ENCODE data around the gene MED13L. TPM values are rescaled to one million over a fixed set of nuclear protein-coding genes. Genes with fewer than 3 reads are reported as not detected.

Gene MED13L
- polyA plus RNA-seq, 1 donor (not counting 4 experiments of a cell fraction or from before 2014, with no cell fraction given): 31.7 TPM

DNA sequence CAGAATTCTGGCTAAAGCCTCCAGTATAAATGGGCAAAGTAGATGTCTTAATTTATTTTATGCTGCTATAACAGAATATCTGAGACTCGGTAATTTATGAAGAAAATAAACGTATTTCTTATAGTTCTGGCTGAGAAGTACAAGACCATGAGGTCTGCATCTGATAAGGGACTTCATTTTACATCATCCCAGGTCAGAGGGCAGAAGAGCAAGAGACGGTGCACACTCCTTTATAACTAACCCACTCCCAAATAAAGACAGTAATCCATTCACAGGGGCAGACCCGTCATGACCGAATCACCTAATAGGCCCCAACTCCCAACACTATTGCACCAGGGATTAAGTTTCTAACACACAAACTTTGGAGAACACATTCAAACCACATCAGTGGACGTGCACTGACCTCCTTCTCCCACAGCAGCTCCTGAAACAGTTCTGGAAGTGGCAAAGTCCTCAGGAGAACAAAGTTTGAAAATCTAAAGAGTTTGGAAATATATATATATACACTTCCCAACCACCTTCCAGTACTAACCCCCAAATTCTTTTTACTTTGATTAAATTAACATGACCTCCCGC is 116.5 kb downstream of the MED13L start:
- Histone ChIP-seq H4K20me1 (ENCODE audit: control insufficient read depth, extremely low read depth, insufficient read depth, low read length) (peaks cover 9% of the 10 kb centered on the region), H3K36me3 (ENCODE audit: control insufficient read depth in 2 of 2, extremely low read depth in 1 of 2, insufficient read depth in 2 of 2, low read length in 2 of 2) (no peaks in the 10 kb centered on the region), H3K9me3 (ENCODE audit: control insufficient read depth, low read depth, low read length) (no peaks in the 10 kb centered on the region), H3K9me1 (ENCODE audit: control insufficient read depth, extremely low read depth, insufficient read depth, low read length) (peaks cover 4% of the 10 kb centered on the region), H3K4me2 (ENCODE audit: control insufficient read depth, extremely low read depth, insufficient read depth, low read depth, low read length) (no peak overlapping the region), H3K4me3 (ENCODE audit: control insufficient read depth in 2 of 3, extremely low read depth in 1 of 3, insufficient read depth in 2 of 3, low read depth in 1 of 3, low read length in 3 of 3) (no peak overlapping the region), H3K27ac (ENCODE audit: control insufficient read depth, insufficient read depth, low read length) (peak overlapping the region; percentile 27), H3K9ac (ENCODE audit: control insufficient read depth, extremely low read depth, insufficient read depth, low read length) (no peak overlapping the region), H3K27me3 (ENCODE audit: control insufficient read depth, extremely low read depth, insufficient read depth, low read length) (no peaks in the 10 kb centered on the region), H3K79me2 (ENCODE audit: control insufficient read depth, insufficient read depth, low read length) (peaks cover 90% of the 10 kb centered on the region), H3K4me1 (ENCODE audit: control insufficient read depth, extremely low read depth, insufficient read depth, low read length) (peaks cover 30% of the 10 kb centered on the region), H2AFZ (ENCODE audit: control insufficient read depth, low read length) (no peak overlapping the region)
- dilution Hi-C loops (cut with MboI; ENCODE audit: extremely low pct_ligation_motif_present, low sequenced_read_pairs): no loop called here
- TF ChIP-seq, protein P1, sequence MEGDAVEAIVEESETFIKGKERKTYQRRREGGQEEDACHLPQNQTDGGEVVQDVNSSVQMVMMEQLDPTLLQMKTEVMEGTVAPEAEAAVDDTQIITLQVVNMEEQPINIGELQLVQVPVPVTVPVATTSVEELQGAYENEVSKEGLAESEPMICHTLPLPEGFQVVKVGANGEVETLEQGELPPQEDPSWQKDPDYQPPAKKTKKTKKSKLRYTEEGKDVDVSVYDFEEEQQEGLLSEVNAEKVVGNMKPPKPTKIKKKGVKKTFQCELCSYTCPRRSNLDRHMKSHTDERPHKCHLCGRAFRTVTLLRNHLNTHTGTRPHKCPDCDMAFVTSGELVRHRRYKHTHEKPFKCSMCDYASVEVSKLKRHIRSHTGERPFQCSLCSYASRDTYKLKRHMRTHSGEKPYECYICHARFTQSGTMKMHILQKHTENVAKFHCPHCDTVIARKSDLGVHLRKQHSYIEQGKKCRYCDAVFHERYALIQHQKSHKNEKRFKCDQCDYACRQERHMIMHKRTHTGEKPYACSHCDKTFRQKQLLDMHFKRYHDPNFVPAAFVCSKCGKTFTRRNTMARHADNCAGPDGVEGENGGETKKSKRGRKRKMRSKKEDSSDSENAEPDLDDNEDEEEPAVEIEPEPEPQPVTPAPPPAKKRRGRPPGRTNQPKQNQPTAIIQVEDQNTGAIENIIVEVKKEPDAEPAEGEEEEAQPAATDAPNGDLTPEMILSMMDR (optimal IDR thresholded peaks at IDR 0.05 in 1 of 3, IDR thresholded peaks at IDR 0.05 in 1 of 3, conservative IDR thresholded peaks at IDR 0.05 in 1 of 3; ENCODE audit: extremely low read depth in 1 of 3, insufficient read depth in 2 of 3, low read length in 3 of 3): no peak
- TF ChIP-seq EZH2 (IDR thresholded peaks at IDR 0.05; ENCODE audit: low read length): no peak
- DNase-seq (ENCODE audit: low read depth, low spot score) (no peak), FAIRE-seq (no peak)

DNA sequence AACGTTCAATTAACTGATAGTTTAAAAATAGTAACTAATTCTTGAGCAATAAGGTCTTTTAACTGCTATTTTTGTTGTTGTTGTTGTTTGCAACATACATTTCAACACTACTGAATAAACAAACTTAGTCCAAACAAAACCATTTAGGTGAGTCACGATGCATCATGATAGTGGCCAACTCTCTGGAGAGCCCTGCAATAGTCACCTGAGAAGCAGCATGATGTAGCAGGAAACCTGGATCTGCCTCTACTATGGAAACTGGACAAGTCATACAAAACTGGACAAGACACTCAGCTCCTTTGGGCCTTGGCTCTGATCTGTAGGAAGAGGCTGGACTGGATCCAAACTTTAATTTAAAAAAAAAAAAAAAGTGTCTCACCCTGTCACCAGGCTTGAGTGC is 117.3 kb downstream of the MED13L start:
- dilution Hi-C loops (cut with MboI; ENCODE audit: extremely low pct_ligation_motif_present, low sequenced_read_pairs): no loop called here
- peaks cover 22% of the 10 kb centered on the region for H3K4me1 ChIP-seq (ENCODE audit: control insufficient read depth, extremely low read depth, insufficient read depth, low read length)
- H3K79me2 ChIP-seq (ENCODE audit: control insufficient read depth, insufficient read depth, low read length): peaks cover 87% of the 10 kb centered on the region
- no peaks in the 10 kb centered on the region for H3K9me1 ChIP-seq (ENCODE audit: control insufficient read depth, extremely low read depth, insufficient read depth, low read length)
- H3K36me3 ChIP-seq (ENCODE audit: control insufficient read depth in 2 of 2, extremely low read depth in 1 of 2, insufficient read depth in 2 of 2, low read length in 2 of 2): no peaks in the 10 kb centered on the region
- H3K9ac ChIP-seq (ENCODE audit: control insufficient read depth, extremely low read depth, insufficient read depth, low read length): no peak overlapping the region
- no peaks in the 10 kb centered on the region for H3K27me3 ChIP-seq (ENCODE audit: control insufficient read depth, extremely low read depth, insufficient read depth, low read length)
- DNase-seq (ENCODE audit: low read depth, low spot score): peak; percentile 28
- no peak overlapping the region for H3K4me3 ChIP-seq (ENCODE audit: control insufficient read depth in 2 of 3, extremely low read depth in 1 of 3, insufficient read depth in 2 of 3, low read depth in 1 of 3, low read length in 3 of 3)
- TF ChIP-seq, protein P1 (optimal IDR thresholded peaks at IDR 0.05 in 1 of 3, IDR thresholded peaks at IDR 0.05 in 1 of 3, conservative IDR thresholded peaks at IDR 0.05 in 1 of 3; ENCODE audit: extremely low read depth in 1 of 3, insufficient read depth in 2 of 3, low read length in 3 of 3): no peak
- TF ChIP-seq EZH2 (IDR thresholded peaks at IDR 0.05; ENCODE audit: low read length): no peak
- peaks cover 3% of the 10 kb centered on the region for H4K20me1 ChIP-seq (ENCODE audit: control insufficient read depth, extremely low read depth, insufficient read depth, low read length)
- H3K27ac ChIP-seq (ENCODE audit: control insufficient read depth, insufficient read depth, low read length): peak overlapping the region; percentile 27
- H2AFZ ChIP-seq (ENCODE audit: control insufficient read depth, low read length): no peak overlapping the region
- H3K9me3 ChIP-seq (ENCODE audit: control insufficient read depth, low read depth, low read length): no peaks in the 10 kb centered on the region
- no peak overlapping the region for H3K4me2 ChIP-seq (ENCODE audit: control insufficient read depth, extremely low read depth, insufficient read depth, low read depth, low read length)
- FAIRE-seq: no peak

All from keratinocyte (primary cell).